Prostate gland (tissue), 2 donors: ENCODE data around the gene SLC16A11.

Experiments used
- POLR2A ChIP-seq: fragments of 450-650 bp; IDR thresholded peaks from one replicate; pipeline ENCODE4 v1.6.1; 2016; ENCODE audit warnings: antibody characterized with exemption, mild to moderate bottlenecking
- POLR2AphosphoS5 ChIP-seq: sonication (generic); formaldehyde crosslinking; IDR thresholded peaks from one replicate; pipeline ENCODE4 v1.6.1; 2017; ENCODE audit warnings: antibody characterized with exemption
- TF ChIP-seq, protein P1 (sequence below), 4 experiments: fragments of 200-600 bp in 2 of 4; fragments of 450-650 bp in 2 of 4; sonication (generic) in 2 of 4; IDR thresholded peaks; 1 replicate in 3 of 4; 2 replicates in 1 of 4; pipeline ENCODE4 v1.5.1; 2016 to 2019; ENCODE audit warnings: antibody characterized with exemption in 4 of 4, mild to moderate bottlenecking in 2 of 4, moderate library complexity in 2 of 4

DNA sequence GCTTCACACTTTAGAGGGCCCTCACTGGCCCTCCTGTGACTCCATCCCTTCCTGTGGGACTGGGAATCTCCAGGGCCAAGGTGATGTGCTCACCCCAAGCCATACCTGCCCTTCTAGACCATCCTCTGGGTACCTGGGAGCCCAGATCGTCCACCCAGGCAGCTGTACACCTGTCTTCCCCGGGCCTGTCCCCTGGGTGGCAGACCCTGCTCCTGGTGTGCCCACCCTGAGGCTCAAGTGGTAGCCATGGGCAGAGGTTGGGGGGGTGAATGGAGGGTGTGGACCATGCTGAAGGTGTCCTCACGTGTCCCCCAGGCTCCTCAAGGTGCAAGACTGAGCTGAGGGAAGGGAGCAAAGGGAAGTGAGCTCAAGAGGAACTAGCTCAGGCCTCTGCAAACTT is 26.8 kb upstream of the SLC16A11 start:
- TF ChIP-seq, protein P1, sequence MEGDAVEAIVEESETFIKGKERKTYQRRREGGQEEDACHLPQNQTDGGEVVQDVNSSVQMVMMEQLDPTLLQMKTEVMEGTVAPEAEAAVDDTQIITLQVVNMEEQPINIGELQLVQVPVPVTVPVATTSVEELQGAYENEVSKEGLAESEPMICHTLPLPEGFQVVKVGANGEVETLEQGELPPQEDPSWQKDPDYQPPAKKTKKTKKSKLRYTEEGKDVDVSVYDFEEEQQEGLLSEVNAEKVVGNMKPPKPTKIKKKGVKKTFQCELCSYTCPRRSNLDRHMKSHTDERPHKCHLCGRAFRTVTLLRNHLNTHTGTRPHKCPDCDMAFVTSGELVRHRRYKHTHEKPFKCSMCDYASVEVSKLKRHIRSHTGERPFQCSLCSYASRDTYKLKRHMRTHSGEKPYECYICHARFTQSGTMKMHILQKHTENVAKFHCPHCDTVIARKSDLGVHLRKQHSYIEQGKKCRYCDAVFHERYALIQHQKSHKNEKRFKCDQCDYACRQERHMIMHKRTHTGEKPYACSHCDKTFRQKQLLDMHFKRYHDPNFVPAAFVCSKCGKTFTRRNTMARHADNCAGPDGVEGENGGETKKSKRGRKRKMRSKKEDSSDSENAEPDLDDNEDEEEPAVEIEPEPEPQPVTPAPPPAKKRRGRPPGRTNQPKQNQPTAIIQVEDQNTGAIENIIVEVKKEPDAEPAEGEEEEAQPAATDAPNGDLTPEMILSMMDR (IDR thresholded peaks at IDR 0.05): no peak
- TF ChIP-seq POLR2A: no peak
- no peak for TF ChIP-seq POLR2AphosphoS5
